GM19240 (cell line): Measurements from ENCODE around the gene EDC3.
"Not testable (repeated sequence)": the region's sequence is repeated elsewhere in the genome, so short reads cannot be mapped to it uniquely, and the experiment has no call there.

Experiments
- DNase-seq: peaks from one replicate; pipeline ENCODE4 v3.0.0; 2011; ENCODE audit warnings: low spot score; ENCODE audit not compliant: insufficient read length

EDC3 gene, protein sequence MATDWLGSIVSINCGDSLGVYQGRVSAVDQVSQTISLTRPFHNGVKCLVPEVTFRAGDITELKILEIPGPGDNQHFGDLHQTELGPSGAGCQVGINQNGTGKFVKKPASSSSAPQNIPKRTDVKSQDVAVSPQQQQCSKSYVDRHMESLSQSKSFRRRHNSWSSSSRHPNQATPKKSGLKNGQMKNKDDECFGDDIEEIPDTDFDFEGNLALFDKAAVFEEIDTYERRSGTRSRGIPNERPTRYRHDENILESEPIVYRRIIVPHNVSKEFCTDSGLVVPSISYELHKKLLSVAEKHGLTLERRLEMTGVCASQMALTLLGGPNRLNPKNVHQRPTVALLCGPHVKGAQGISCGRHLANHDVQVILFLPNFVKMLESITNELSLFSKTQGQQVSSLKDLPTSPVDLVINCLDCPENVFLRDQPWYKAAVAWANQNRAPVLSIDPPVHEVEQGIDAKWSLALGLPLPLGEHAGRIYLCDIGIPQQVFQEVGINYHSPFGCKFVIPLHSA

DNA sequence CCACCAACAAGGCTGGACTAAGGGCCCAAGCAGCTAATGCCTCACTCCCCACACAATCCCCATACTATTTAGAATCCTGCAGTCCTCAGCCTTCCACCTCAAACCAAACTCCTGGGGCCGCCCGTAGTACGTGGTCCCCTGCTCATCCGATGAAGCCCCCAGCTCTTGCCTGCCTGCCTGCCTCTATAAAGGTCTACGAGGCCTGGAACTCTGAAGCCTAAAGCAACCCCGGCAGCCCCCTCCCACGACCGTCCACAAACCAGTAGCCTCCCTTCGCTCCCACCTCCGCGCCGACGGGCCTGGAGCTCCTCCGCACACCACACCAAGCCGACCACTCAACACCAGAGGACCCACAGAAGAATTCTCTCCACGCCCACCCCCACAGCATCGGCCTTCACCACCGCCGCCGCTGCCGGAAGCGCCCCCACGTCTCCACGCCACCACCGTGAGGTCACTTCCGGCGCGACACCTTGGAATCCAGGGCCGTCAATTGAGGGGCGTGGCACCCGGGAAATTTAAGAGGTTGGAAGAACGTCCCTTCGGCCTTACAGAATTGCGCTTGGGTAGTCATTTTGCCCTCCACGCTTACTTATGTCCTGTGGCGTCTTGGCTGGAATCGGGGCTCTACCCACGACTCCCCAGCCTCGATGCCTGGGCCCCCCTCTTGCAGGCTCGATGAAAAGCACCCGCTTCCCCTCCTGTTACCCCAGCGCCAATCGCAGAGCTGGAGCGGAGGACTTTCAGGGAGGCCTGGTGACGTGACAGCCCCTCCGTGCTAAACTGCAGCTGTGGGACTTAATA, at the start of gene EDC3:
Gene EDC3, minus strand, starts transcription at position 428 of the 801 bp plus-strand sequence. CDS start 20,900 bp downstream, outside the sequence.
- peak; percentile 91 for DNase-seq

DNA sequence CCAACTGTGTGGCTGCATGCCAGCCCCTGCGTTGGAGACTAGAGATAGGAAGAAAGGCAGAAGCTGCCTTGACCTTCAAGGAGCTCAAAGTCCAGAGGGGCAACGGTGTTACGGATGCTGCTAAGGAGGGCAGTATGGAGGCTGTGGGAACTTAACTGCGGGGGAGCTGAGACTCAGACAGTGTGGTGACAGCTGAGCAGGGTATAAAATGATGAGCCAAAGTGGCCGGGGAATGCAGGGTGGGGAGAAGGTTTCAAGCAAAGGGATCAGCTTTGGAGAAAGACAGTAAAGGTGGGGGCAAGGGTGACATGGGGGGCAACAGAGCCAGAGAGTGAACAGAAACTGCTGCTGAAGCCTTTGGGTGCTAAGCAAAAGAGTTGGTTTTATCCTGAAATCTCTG, 46.6 kb upstream of the EDC3 start:
- no peak for DNase-seq

GRCh38 chr15:74738239-74738638, 42.4 kb upstream of the EDC3 start:
- DNase-seq, result not testable (repeated sequence)

GRCh38 chr15:74735305-74735704, 39.5 kb upstream of the EDC3 start:
- DNase-seq, result no peak

DNA sequence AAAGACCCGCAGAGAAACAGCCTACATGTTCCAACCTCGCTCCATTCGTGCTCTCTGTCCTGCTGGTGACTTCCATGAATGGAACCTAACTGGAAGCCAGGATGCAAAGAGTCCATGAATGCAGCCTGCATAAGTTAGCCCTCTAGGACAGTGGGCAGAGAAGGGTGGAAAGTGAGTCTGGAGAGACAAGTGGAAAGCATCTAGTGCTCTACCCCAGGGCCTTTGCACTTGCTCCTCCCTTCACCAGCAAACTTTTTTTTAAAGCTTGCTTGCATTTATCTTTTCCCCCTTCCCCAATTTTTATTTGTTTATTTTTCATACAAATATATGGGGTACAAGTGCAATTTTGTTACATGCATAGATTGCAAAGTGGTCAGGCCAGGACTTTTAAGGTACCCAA, 37.4 kb upstream of the EDC3 start:
- DNase-seq, result no peak

- no peak for DNase-seq
Observed at GRCh38 chr15:74732846-74733245, 37.0 kb upstream of the EDC3 start.

GRCh38 chr15:74730619-74731316, 34.9 kb upstream of the EDC3 start:
- no peak for DNase-seq

GRCh38 chr15:74729372-74729771, 33.5 kb upstream of the EDC3 start:
- DNase-seq, result not testable (repeated sequence)

DNA sequence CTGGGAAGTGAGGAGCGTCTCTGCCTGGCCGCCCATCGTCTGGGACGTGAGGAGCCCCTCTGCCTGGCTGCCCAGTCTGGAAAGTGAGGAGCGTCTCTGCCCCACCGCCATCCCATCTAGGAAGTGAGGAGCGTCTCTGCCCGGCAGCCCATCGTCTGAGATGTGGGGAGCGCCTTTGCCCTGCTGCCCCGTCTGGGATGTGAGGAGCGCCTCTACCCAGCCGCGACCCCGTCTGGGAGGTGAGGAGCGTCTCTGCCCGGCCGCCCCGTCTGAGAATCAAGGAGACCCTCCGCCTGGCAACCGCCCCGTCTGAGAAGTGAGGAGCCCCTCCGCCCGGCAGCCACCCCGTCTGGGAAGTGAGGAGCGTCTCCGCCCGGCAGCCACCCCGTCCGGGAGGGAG, 32.9 kb upstream of the EDC3 start:
- not testable (repeated sequence) for DNase-seq

GRCh38 chr15:74727727-74728126, 31.9 kb upstream of the EDC3 start:
- DNase-seq, result no peak

GRCh38 chr15:74726774-74727164, 30.9 kb upstream of the EDC3 start:
- DNase-seq, result no peak

DNA sequence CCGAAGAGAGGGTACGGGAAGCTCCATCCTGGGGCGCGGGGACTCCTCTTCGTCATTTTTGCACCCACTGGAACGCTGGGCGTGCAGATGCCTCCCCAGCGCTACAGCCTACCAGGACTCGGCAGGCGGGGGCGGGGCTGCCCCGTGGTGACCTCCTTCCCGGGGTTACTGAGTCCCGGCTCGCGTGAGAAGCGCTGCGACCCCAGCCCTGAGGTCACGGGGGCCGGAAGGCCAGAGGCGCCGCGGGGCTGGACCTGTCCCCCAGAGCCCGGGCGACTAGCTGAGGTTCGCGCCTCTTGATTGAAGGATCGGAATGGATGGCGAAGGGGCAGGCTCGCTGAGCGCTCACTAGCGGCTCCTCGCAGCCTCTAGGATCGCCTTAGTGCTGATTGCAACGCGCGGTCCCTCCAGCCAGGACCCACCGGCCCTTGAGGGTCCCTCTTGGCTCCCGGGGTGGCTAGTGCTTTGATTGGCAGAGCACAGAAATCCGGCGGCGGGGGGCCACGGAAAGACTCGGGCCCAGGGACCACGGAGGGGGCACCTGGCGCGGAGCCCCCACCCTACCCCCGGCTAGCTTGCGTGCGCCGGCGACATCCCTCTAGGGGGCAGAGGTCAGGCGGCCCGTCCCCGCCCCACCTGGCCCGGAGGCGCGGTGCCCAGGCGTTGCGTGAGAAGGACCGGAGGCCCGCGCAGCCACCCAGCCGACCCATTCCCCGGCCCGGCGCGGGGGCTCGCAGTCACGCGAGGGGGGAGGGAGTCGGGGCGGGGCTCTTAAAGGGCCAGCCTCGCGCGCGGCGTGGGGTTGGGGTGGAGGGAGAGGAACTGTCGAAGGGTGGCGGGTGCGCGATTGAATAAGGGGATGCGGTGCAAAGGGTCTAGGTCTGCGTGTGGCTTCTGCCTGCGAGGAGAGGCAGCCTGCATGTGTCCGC, 30.3 kb upstream of the EDC3 start:
- peak; percentile 33 for DNase-seq

- no peak for DNase-seq
Observed at GRCh38 chr15:74725225-74725774, 29.5 kb upstream of the EDC3 start, which contains the start of gene CYP1A1. CYP1A1 (minus strand) TSS chr15:74725528; CDS start chr15:74723097, 2,431 bp downstream.

- DNase-seq, result no peak
Observed at GRCh38 chr15:74724570-74725224, 28.9 kb upstream of the EDC3 start.

DNA sequence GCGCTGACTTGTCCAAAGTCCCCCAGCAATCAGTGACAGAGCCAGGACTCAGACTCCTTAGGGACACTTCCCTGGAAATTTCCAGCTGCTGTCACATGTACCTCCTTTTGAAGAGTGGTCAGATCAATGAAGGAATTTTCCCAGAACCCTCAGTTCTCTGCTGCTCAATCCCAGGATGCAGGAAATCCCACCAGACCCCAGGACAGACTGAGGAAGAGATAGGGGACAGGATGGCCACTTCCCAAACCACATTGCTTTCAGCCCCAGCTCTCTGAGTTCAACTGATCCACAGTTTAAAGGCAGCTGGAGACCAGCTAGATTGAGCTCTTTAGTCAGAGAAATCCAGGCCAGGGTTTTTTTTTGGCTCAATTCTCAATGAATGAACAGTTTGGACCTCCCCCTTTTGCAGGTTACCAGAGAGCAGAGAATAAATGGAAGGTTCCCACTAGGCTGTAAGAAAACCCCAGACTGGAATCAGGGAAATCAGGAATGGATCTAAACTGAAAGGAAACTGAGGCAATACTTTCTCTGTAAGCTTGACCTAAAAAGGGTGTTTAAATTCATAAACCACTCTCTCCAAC, 28.0 kb upstream of the EDC3 start:
- DNase-seq, result no peak

GRCh38 chr15:74723187-74723586, 27.4 kb upstream of the EDC3 start:
- no peak for DNase-seq

DNA sequence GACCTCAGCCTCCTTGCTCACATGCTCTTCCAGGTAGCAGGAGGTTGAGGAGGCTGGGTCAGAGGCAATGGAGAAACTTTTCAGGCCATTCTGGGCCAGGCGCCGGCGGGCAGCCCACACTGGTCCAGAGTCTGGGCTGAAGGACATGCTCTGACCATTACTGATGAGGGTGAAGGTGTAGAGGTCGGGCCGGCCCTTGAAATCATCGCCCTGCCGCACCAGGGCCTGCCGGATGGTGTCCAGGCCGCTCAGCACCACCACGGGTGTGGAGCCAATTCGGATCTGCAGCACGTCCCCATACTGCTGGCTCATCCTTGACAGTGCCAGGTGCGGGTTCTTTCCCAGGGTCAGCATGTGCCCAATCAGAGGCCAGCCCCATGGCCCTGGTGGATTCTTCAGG, 26.8 kb upstream of the EDC3 start:
- DNase-seq, result no peak

GRCh38 chr15:74716651-74717050, 20.8 kb upstream of the EDC3 start:
- DNase-seq, result no peak

DNA sequence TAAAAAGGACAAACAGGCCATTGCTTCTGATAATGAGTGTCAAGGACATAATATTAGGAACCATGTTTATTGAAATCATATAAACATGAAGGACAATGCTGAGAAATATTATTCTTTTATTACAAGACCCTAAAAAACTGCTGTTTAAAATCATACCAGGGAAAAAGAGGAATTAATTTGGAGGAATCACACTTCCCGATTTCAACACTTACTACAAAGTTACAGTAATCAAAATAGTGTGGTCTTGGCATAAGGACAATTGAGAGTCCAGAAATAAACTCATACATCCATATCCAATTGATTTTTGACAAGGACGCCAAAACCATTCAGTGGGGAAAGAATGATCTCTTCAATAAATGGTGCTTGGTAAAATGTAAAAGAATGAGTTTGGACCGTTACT, 16.5 kb upstream of the EDC3 start:
- no peak for DNase-seq
